GM21825 (cell line): ENCODE measurements around the gene AFAP1.
"Not testable (repeated sequence)": the region's sequence is repeated elsewhere in the genome, so short reads cannot be mapped to it uniquely, and the experiment has no call there.

ENCODE experiments used
- ATAC-seq: cut with Tn5 transposase; IDR thresholded peaks from one replicate; pipeline ENCODE4 v1.9.1; 2021; ENCODE audit warnings: mild to moderate bottlenecking, moderate library complexity; ENCODE audit not compliant: unreplicated experiment

The AFAP1 gene

GRCh38 chr4:7924163-7924562 lies 15.5 kb downstream of the AFAP1 start:
- no peak for ATAC-seq

DNA sequence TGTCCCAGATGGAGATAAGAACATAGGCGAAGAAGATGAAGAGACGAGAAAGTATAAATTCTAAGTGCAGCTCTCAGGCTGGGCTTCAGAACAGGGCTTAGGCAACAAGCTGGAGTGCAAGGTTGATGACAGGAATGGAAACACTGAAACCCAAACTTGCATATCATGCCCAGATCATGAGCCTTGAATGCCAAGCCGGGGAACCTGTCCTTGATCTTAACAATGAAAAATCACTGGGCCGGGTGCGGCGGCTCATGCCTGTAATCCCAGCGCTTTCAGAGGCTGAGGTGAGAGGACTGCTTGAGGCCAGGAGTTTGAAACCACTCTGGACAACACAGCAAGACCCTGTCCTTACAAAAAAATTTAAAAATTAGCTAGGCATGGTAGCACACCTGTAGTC lies 17.2 kb downstream of the AFAP1 start:
- ATAC-seq = no peak

DNA sequence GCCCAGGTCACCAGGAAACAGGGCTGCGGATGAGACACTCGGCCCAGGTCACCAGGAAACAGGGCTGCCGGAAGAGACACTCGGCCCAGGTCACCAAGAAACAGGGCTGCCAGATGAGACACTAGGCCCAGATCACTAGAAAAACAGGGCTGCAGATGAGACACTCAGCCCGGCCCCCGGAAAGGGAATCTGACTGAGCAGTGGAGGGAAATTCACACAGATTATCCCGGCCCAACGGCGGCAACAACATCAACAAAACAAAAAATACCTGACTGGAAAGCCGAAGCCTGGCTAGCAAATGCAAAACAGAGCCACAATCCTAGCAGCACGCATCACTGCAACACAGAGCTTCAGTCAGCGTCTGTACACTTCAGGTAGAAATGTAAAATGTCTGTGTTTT lies 20.7 kb downstream of the AFAP1 start:
- no peak for ATAC-seq

- ATAC-seq = not testable (repeated sequence)
Observed at GRCh38 chr4:7918187-7918586, 21.5 kb downstream of the AFAP1 start.

DNA sequence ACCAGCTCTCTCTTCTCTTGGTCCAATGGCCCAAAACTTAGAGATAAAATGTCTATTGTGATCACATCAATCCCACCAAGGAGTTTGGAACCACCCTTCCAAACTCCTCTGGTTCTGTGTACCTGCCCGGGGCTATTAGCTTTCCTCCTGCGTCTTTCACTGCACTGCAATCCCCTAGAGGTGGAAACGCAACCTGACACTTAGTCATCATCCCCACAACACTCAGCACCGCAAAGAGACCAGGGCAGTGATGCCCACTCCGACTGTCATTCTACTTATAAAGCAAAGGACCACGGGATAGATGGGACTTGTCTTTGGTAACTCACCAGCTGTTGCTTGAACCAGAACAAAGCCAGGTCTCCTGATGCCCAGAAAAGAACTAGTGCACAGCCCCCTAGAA lies 22.0 kb downstream of the AFAP1 start:
- ATAC-seq = no peak

- ATAC-seq = no peak
Observed at GRCh38 chr4:7915875-7916242, 23.8 kb downstream of the AFAP1 start.

DNA sequence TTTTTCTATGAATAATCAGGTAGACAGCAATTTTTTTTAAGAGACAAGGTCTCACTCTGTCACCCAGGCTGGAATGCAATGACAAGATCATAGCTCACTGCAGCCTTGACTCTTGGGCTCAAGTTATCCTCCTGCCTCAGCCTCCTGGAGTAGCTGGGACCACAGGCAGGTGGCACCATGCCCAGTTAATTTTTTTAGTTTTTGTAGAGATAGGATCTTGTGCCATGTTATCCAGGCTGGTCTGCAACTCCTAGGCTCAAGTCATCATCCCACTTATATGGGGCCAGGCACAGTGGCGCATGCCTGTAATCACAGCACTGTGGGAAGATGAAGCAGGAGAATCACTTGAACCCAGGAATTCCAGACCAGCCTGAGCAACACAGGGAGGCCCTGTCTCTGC lies 26.8 kb downstream of the AFAP1 start:
- no peak for ATAC-seq

- no peak for ATAC-seq
Observed at GRCh38 chr4:7910952-7911578, 28.6 kb downstream of the AFAP1 start.

- no peak for ATAC-seq
Observed at GRCh38 chr4:7910263-7910896, 29.3 kb downstream of the AFAP1 start.

DNA sequence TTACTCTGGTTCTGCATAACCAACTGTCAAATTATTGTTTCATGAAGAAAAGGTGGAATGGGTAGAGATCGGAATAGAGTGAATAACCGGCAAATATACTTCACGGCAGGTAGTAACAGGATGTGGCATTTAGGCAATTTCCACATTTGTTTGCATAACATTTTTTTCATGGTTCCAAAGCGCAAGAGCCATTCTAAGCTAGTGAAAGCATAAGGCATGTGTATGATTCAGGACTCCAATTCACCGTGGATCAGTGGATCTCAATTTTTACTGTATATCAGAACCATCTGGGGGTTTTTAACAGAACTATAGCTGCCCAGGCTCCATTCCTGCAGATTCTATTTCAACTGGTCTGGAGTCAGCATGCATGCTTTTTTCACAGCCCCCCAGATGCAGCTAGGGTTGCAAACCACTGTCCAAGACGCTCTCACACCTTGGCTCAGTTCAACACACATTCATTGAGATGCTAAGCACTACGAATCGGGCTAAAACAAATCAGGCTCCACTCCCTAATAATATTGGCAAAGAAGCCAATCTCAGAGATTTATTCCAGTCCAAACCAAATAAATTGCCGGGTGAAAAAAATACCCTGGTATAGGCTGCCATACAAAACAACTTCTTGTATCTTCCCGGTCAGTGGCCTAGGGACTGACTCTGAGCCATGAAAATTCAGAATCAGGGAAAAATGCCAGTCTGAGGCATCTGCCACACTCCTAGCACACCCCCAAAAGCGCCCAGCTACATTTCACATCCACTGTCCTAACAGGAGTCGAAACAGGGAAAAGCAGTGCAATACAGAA lies 30.0 kb downstream of the AFAP1 start:
- ATAC-seq = no peak

- no peak for ATAC-seq
Observed at GRCh38 chr4:7908668-7909067, 31.0 kb downstream of the AFAP1 start.

GRCh38 chr4:7907142-7907541 lies 32.5 kb downstream of the AFAP1 start:
- no peak for ATAC-seq

- no peak for ATAC-seq
Observed at GRCh38 chr4:7906171-7906701, 33.4 kb downstream of the AFAP1 start.

DNA sequence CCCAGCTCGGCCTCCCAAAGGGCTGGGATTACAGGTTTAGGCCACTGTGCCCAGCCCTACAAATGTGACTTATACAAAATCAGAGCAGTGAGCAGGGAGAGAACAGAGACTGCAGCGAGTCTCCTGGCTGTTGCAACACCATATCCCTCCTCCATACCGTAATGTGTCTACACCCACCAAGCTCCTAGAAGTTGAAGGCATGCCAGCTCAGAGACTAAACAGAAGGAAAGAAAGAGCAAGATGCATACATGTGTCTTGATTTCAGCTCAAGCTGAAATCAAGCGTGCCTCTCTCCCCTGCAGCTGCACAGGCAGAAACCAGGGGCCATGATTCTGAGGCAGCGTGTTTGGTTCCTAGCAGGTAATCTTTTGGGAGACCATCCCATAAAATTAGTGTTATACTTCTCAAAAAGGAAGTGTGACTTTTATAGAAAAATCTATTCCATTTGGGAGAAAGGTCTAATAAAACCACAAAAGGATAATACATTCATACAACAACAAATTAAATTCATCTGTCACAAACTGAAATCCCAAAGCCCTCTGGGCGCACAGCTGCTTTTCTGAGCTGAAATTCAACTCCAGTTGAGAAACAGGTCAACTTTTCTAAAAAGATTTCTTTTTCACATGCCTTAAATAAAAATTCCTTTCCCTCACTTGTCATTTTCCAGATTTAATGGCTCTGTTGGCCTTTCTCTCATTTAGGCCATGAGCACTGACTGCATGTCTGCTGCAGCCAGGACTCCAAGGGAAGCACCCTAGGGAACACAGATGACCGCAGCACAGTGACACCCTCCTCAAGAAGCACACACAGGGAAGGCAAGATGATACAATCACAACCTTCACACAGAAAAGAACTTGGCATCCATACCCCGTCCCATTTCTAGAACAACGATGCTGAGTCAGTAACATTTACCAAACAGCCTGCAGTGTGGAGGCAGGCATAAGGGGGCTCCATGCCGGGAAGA lies 34.4 kb downstream of the AFAP1 start:
- no peak for ATAC-seq

GRCh38 chr4:7903791-7904516 lies 35.7 kb downstream of the AFAP1 start:
- ATAC-seq = no peak

DNA sequence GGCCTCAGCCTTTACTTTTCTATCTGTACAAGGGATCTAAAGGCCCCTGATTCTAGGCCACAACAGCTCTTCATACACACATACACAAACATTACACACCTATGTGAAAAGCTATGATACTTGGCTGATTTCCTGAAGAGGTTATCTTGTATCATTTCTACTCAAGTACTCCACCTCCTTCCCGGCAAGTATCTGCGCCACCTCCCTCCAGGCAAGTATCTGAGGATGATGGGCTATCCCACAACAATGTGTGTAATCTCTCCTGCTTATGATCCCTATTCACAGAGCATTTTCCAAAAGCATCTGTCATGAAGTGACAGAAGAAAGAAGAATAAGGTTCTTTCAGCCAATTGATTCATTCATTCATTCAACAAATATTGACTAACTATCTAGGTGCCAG lies 36.8 kb downstream of the AFAP1 start:
- ATAC-seq = no peak

GRCh38 chr4:7902101-7902553 lies 37.5 kb downstream of the AFAP1 start:
- ATAC-seq = no peak

GRCh38 chr4:7901311-7901885 lies 38.3 kb downstream of the AFAP1 start:
- no peak for ATAC-seq

GRCh38 chr4:7900334-7900909 lies 39.2 kb downstream of the AFAP1 start:
- no peak for ATAC-seq
